T-helper 1 cell treated with Interleukin-12 subunit alpha and Interleukin-12 subunit beta and Interleukin-4 antibody, amounts not matched to agents 30 μg/mL and 1 μg/mL, for 36 hours (primary cell): ENCODE data around the gene PHB1.
"Not testable (repeated sequence)": the region's sequence is repeated elsewhere in the genome, so short reads cannot be mapped to it uniquely, and the experiment has no call there.

Source experiments
- H3K27ac Mint-ChIP-seq: one replicate; pipeline ENCODE4 v1.8.0; 2021; ENCODE audit warnings: mild to moderate bottlenecking, mixed read lengths
- H3K27me3 Mint-ChIP-seq: one replicate; pipeline ENCODE4 v1.8.0; 2021; ENCODE audit warnings: low read depth, mixed read lengths
- H3K36me3 Mint-ChIP-seq: one replicate; pipeline ENCODE4 v1.8.0; 2021; ENCODE audit warnings: low read depth, mixed read lengths
- H3K4me1 Mint-ChIP-seq: one replicate; pipeline ENCODE4 v1.8.0; 2021; ENCODE audit warnings: low read depth, mixed read lengths
- H3K4me3 Mint-ChIP-seq: one replicate; pipeline ENCODE4 v1.8.0; 2021; ENCODE audit warnings: mild to moderate bottlenecking, moderate library complexity, mixed read lengths
- H3K9me3 Mint-ChIP-seq: one replicate; pipeline ENCODE4 v1.8.0; 2021; ENCODE audit warnings: mixed read lengths

The PHB1 gene

DNA sequence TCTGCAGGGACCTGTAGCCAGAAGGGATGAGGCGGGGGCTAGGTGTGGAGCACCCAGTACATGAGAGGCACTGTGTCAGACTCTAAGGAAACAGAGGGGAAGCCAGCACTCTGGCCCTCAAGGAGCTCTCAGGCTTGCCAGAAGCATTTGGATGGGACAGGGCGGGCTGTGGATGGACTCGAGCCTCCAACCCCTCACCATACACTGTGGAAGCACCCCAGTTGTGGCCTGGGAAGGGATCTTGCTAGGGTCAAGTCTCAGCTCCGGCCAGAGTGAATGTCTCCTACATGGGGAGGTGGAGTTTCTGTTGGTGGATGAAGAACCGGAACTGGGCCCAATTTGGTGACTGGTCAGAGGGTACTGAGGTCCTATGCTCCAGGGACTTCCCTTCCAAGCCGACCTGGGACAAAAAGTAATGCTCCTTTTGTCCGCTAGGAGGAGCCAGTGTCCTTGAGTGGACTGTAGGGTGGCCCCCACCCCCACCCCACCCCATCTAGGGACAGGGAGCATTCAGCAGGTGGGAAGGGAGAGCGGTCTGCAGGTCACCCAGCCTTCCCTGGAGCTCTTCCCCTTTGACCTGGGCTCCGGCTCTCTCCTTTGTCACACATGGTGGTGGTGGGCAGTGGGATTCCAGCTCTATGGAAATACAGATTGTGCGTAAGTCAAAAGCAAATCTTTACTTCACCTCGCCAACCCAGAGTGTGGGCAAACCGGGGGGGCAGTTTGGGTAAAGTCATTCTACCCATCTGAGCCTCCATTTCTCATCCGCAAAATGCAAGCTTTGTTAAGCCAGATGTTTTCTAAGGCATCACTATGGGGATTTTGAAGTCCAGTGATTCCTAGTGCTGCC is 20.4 kb upstream of the PHB1 start:
- H3K27ac Mint-ChIP-seq = no peak overlapping the region
- H3K4me3 Mint-ChIP-seq = no peak overlapping the region
- no peaks in the 10 kb centered on the region for H3K36me3 Mint-ChIP-seq
- H3K9me3 Mint-ChIP-seq = no peaks in the 10 kb centered on the region
- H3K27me3 Mint-ChIP-seq = peaks cover 32% of the 10 kb centered on the region
- H3K4me1 Mint-ChIP-seq = no peaks in the 10 kb centered on the region

DNA sequence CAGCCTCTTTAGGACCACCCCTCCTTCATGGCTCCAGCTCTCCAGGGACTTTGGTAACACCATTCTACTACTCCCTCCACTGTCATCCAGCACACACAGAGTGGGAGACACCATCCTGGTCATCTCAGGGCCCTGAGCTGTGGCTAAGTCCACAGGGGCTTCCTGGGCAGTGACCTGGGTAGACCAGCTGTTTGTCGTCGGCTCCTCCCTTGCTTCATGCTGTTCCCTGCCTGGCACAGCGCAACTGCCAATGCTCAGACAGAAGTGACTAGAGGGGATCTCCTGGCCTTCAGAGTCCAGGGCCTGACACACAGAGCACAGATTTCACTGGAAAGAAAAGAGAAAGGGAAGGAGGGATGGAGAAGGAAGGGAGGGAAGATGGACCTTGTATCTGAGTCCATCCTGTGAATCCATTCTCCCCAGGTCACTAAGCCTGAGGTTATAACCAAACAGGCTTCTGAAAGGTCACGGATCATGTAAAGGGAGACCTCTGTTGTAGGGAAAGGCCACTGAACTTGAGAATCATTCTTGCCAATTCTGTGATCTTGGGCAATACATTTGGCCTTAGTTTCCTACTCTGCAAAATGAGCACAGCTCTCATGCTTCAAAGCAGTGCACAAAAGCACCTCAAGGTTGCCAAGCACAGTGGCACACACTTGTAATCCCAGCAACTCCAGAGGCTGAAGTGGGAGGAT is 18.5 kb upstream of the PHB1 start:
- H3K27ac Mint-ChIP-seq = no peak overlapping the region
- no peak overlapping the region for H3K4me3 Mint-ChIP-seq
- H3K36me3 Mint-ChIP-seq = no peaks in the 10 kb centered on the region
- H3K4me1 Mint-ChIP-seq = no peaks in the 10 kb centered on the region
- H3K27me3 Mint-ChIP-seq = peaks cover 25% of the 10 kb centered on the region
- H3K9me3 Mint-ChIP-seq = no peaks in the 10 kb centered on the region

- H3K27ac Mint-ChIP-seq = no peak overlapping the region
- H3K4me1 Mint-ChIP-seq = no peaks in the 10 kb centered on the region
- no peak overlapping the region for H3K4me3 Mint-ChIP-seq
- no peaks in the 10 kb centered on the region for H3K9me3 Mint-ChIP-seq
- H3K36me3 Mint-ChIP-seq = no peaks in the 10 kb centered on the region
- peaks cover 21% of the 10 kb centered on the region for H3K27me3 Mint-ChIP-seq
Measured at GRCh38 chr17:49431743-49432142, 17.1 kb upstream of the PHB1 start.

DNA sequence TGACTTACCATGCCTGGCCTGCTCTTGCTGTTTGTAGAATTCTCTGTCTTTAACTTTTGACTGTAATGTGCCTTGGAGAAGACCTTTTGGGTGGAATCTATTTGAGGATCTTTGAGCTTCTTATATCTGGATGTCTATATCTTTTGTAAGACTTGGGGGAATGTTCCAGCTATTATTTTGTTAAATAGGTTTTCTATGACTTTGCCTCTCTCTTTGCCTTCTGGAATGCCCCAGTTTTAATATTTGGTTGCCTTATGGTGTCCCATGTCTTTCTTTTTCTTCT is 10.3 kb upstream of the PHB1 start:
- H3K27me3 Mint-ChIP-seq = peaks cover 30% of the 10 kb centered on the region
- peaks cover 3% of the 10 kb centered on the region for H3K36me3 Mint-ChIP-seq
- no peak overlapping the region for H3K4me3 Mint-ChIP-seq
- H3K9me3 Mint-ChIP-seq = peaks cover 13% of the 10 kb centered on the region
- no peaks in the 10 kb centered on the region for H3K4me1 Mint-ChIP-seq
- no peak overlapping the region for H3K27ac Mint-ChIP-seq

GRCh38 chr17:49424276-49425003 is 9.8 kb upstream of the PHB1 start:
- H3K4me1 Mint-ChIP-seq, H3K4me3 Mint-ChIP-seq: not testable (repeated sequence)
- peaks cover 30% of the 10 kb centered on the region for H3K27me3 Mint-ChIP-seq

GRCh38 chr17:49422714-49423113 is 8.0 kb upstream of the PHB1 start:
- Mint-ChIP-seq H3K4me3 (no peak overlapping the region), H3K27ac (no peak overlapping the region), H3K27me3 (peaks cover 29% of the 10 kb centered on the region), H3K4me1 (no peaks in the 10 kb centered on the region), H3K9me3 (peaks cover 13% of the 10 kb centered on the region), H3K36me3 (peaks cover 3% of the 10 kb centered on the region)

More at GRCh38 chr17:49424276-49425003, 9.8 kb upstream of the PHB1 start:
- not testable (repeated sequence) for H3K36me3 Mint-ChIP-seq, H3K27ac Mint-ChIP-seq
- peaks cover 13% of the 10 kb centered on the region for H3K9me3 Mint-ChIP-seq

- not testable (repeated sequence) for H3K36me3 Mint-ChIP-seq, H3K4me1 Mint-ChIP-seq, H3K27me3 Mint-ChIP-seq, H3K4me3 Mint-ChIP-seq, H3K27ac Mint-ChIP-seq
- H3K9me3 Mint-ChIP-seq = peaks cover 13% of the 10 kb centered on the region
Measured at GRCh38 chr17:49419761-49420160, 5.1 kb upstream of the PHB1 start.

- not testable (repeated sequence) for H3K36me3 Mint-ChIP-seq, H3K27ac Mint-ChIP-seq, H3K4me3 Mint-ChIP-seq, H3K27me3 Mint-ChIP-seq, H3K4me1 Mint-ChIP-seq
- peaks cover 13% of the 10 kb centered on the region for H3K9me3 Mint-ChIP-seq
Measured at GRCh38 chr17:49418754-49419740, 4.4 kb upstream of the PHB1 start.

- peaks cover 3% of the 10 kb centered on the region for H3K27me3 Mint-ChIP-seq
- H3K4me3 Mint-ChIP-seq = peak overlapping the region; percentile 98
- peaks cover 8% of the 10 kb centered on the region for H3K4me1 Mint-ChIP-seq
- peak overlapping the region; percentile 87 for H3K27ac Mint-ChIP-seq
- peaks cover 22% of the 10 kb centered on the region for H3K36me3 Mint-ChIP-seq
- H3K9me3 Mint-ChIP-seq = no peaks in the 10 kb centered on the region
Measured at GRCh38 chr17:49414271-49414621, 436 bp downstream of the PHB1 start.

DNA sequence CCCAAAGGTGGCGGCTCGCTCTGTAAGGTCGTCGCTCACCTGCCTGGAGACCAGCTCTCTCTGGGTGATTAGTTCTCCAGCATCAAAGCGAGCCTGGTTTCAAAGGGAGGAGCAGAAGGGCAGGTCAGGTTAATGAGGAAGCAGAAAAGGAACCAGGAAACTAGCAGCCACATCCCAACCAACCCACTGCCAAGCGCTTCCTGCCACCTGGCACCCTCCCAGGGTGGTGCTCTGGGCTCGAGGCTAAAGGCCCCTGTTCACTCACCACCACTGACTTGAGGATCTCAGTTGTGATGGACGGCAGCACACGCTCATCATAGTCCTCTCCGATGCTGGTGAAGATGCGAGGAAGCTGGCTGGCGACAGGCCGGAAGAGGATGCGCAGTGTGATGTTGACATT is 5.6 kb downstream of the PHB1 start:
- Mint-ChIP-seq H3K36me3 (peaks cover 59% of the 10 kb centered on the region), H3K4me3 (no peak overlapping the region), H3K4me1 (peaks cover 21% of the 10 kb centered on the region), H3K9me3 (no peaks in the 10 kb centered on the region), H3K27ac (no peak overlapping the region), H3K27me3 (no peaks in the 10 kb centered on the region)

DNA sequence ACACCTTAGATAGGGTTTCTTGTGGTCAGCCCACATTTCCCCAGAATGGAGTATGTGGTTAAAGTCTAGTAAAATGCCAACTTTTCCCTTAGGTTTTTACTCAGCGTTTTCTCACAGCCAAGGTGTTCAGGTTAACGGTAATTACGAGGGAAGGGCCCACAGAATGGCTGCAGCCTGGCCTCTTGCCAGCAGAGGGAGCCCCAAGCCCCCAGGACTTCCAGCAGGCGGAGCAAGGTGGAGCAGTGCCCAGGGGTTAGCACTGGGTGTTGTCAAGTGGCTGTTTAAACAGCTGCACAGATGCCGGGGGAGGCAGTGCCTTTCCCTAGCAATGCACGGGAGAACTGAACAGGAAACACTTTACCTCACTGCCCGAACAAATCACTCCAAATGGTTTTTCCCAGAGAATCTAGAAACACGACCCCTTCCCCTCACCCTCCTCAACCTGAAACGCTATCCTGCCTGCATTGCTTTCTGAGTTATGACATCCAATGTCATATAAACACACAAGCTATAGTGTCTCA is 6.6 kb downstream of the PHB1 start:
- Mint-ChIP-seq H3K36me3 (peaks cover 65% of the 10 kb centered on the region), H3K9me3 (no peaks in the 10 kb centered on the region), H3K4me1 (peaks cover 26% of the 10 kb centered on the region), H3K27ac (no peak overlapping the region), H3K4me3 (no peak overlapping the region), H3K27me3 (no peaks in the 10 kb centered on the region)

DNA sequence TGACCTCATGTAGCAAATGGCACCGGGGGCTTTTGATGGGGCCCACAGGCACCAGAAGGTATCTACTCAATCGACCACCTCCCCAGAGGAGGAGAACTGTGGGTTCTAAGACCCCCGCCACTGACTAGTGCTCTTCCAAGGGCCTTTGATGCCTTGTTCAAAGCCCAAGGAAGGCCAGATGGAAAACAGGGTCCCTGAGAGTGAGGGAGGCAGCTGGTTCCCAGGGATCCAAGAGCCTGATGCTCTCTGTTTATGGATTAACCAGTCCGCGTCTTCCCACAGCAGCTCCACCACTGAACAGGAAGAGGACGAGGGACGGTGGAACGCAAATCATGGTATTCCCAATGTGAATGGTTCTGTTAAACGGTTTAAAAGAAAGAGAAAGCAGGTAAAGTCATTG is 7.6 kb downstream of the PHB1 start:
- Mint-ChIP-seq H3K4me3 (no peak overlapping the region), H3K9me3 (no peaks in the 10 kb centered on the region), H3K27me3 (no peaks in the 10 kb centered on the region), H3K4me1 (peaks cover 26% of the 10 kb centered on the region), H3K27ac (no peak overlapping the region), H3K36me3 (peaks cover 59% of the 10 kb centered on the region)

DNA sequence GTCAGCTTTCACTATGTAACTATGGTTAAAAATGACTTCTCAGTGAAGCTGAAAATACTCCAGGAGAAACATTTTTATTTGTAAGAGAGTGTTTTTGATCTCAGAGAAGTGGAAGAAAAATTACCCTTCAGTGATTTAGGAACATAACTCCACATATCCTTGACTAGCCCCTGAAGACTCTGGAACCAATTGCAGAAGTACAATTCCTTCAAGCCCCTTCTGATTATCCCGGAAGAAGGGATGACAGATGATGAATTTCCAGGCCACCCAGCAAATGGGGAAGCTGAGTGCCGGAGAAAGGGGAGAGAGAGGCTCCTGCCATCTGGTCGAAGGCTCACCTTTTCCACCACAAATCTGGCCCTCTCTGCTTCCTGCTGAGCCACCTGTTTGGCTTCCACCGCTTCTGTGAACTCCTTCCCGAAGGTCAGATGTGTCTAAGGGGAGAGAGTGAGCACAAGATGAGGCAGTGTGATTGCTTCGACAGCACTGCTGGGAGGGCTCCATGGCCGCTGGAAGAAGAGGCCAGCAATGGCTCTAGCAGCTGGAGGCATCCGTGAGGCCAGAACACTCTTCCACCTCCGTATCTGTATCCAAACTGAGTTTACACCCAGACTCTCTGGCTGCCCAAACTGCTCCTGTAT is 8.1 kb downstream of the PHB1 start:
- H3K9me3 Mint-ChIP-seq = no peaks in the 10 kb centered on the region
- H3K27ac Mint-ChIP-seq = no peak overlapping the region

More for the DNA sequence above, 8.1 kb downstream of the PHB1 start:
- Mint-ChIP-seq H3K4me3 (no peak overlapping the region), H3K27me3 (no peaks in the 10 kb centered on the region), H3K36me3 (peaks cover 53% of the 10 kb centered on the region), H3K4me1 (peaks cover 26% of the 10 kb centered on the region)
